Neural cell (in vitro differentiated cells): ENCODE results near the gene PARL. TPM values are rescaled to one million over a fixed set of nuclear protein-coding genes. Genes with fewer than 3 reads are reported as not detected.

Experiments used
- H2AFZ ChIP-seq: fragments of 200-600, 300-800 bp; sonication (generic), shearing (Covaris generic); 2 replicates; pipeline ENCODE4 v1.6.0; 2014; ENCODE audit warnings: low read depth, mild to moderate bottlenecking, antibody characterized with exemption, low read length, moderate library complexity
- H3F3A ChIP-seq: fragments of 200-600 bp; shearing (Covaris generic); 2 replicates; pipeline ENCODE4 v1.6.1; 2016; ENCODE audit warnings: mild to moderate bottlenecking, moderate library complexity, mixed read lengths, antibody characterized with exemption, low read length; ENCODE audit not compliant: insufficient read depth, poor library complexity, severe bottlenecking
- H3K27ac ChIP-seq: fragments of 200-600, 300-800 bp; sonication (generic), shearing (Covaris generic); 2 replicates; pipeline ENCODE4 v1.5.1; 2014; ENCODE audit warnings: mild to moderate bottlenecking, low read length, moderate library complexity
- H3K27me3 ChIP-seq: fragments of 300-800, 200-600 bp; sonication (generic), shearing (Covaris generic); 2 replicates; pipeline ENCODE4 v1.6.0; 2014; ENCODE audit warnings: mild to moderate bottlenecking, low read depth, low read length, moderate library complexity; ENCODE audit not compliant: insufficient read depth
- H3K36me3 ChIP-seq: fragments of 300-800, 200-600 bp; sonication (generic), shearing (Covaris generic); 2 replicates; pipeline ENCODE4 v1.5.1; 2014; ENCODE audit warnings: mild to moderate bottlenecking, antibody characterized with exemption, low read length, moderate library complexity; ENCODE audit not compliant: insufficient read depth
- H3K4me2 ChIP-seq: fragments of 300-800, 200-600 bp; sonication (generic), shearing (Covaris generic); 2 replicates; pipeline ENCODE4 v1.6.0; 2014; ENCODE audit warnings: mild to moderate bottlenecking, low read length
- H3K4me3 ChIP-seq: fragments of 300-800, 200-600 bp; sonication (generic), shearing (Covaris generic); 2 replicates; pipeline ENCODE4 v1.5.1; 2014; ENCODE audit warnings: mild to moderate bottlenecking, low read length, moderate library complexity
- H3K79me2 ChIP-seq: fragments of 200-600 bp; shearing (Covaris generic); replicated peaks from 2 replicates; pipeline ENCODE4 v1.6.0; 2014; ENCODE audit warnings: mild to moderate bottlenecking, low read length, moderate library complexity; ENCODE audit not compliant: insufficient read depth
- H3K9ac ChIP-seq: fragments of 300-800, 200-600 bp; sonication (generic), shearing (Covaris generic); 2 replicates; pipeline ENCODE4 v1.6.1; 2016; ENCODE audit warnings: mild to moderate bottlenecking, low read length, mixed read lengths
- H3K9me2 ChIP-seq: fragments of 200-600 bp; shearing (Covaris generic); 2 replicates; pipeline ENCODE4 v1.6.1; 2016; ENCODE audit warnings: mild to moderate bottlenecking, low read length, mixed read lengths; ENCODE audit not compliant: insufficient read depth
- H3K9me3 ChIP-seq: fragments of 200-600, 300-800 bp; sonication (generic), shearing (Covaris generic); 2 replicates; pipeline ENCODE4 v1.6.1; 2016; ENCODE audit warnings: mild to moderate bottlenecking, mixed run types, low read length, moderate library complexity, mixed read lengths
- H4K20me1 ChIP-seq: fragments of 200-600 bp; shearing (Covaris generic); 2 replicates; pipeline ENCODE4 v1.6.1; 2016; ENCODE audit warnings: mild to moderate bottlenecking, mixed run types; ENCODE audit not compliant: insufficient read depth
- CTCF ChIP-seq: fragments of 450-650 bp; IDR thresholded peaks from 2 replicates; pipeline ENCODE4 v1.5.1; 2014; ENCODE audit warnings: antibody characterized with exemption, mild to moderate bottlenecking, moderate library complexity; ENCODE audit not compliant: poor library complexity, severe bottlenecking
- EP300 ChIP-seq: fragments of 450-650 bp; conservative IDR thresholded peaks from 2 replicates; pipeline ENCODE4 v1.6.1; 2014; ENCODE audit warnings: antibody characterized with exemption, mild to moderate bottlenecking, moderate library complexity; ENCODE audit not compliant: poor library complexity, severe bottlenecking
- EZH2 ChIP-seq: fragments of 200-600, 300-800 bp; shearing (Covaris generic), sonication (generic); IDR thresholded peaks from 2 replicates; pipeline ENCODE4 v1.6.1; 2014; ENCODE audit warnings: antibody characterized with exemption, low read length, borderline replicate concordance, mild to moderate bottlenecking; ENCODE audit not compliant: insufficient read depth, poor library complexity, severe bottlenecking
- MXI1 ChIP-seq: fragments of 450-650 bp; conservative IDR thresholded peaks from 2 replicates; pipeline ENCODE4 v1.6.1; 2014; ENCODE audit warnings: antibody characterized with exemption, mild to moderate bottlenecking; ENCODE audit not compliant: poor library complexity, severe bottlenecking
- POLR2AphosphoS5 ChIP-seq: IDR thresholded peaks from 2 replicates; pipeline ENCODE4 v1.6.1; 2012
- RAD21 ChIP-seq: fragments of 450-650 bp; conservative IDR thresholded peaks from 2 replicates; pipeline ENCODE4 v1.6.1; 2014; ENCODE audit warnings: antibody characterized with exemption, mild to moderate bottlenecking, moderate library complexity
- REST ChIP-seq: IDR thresholded peaks from 2 replicates; pipeline ENCODE4 v1.6.1; 2012; ENCODE audit warnings: borderline replicate concordance
- SMC3 ChIP-seq: fragments of 450-650 bp; conservative IDR thresholded peaks from 2 replicates; pipeline ENCODE4 v1.6.1; 2014; ENCODE audit warnings: antibody characterized with exemption, mild to moderate bottlenecking, moderate library complexity; ENCODE audit not compliant: poor library complexity
- TAF1 ChIP-seq: IDR thresholded peaks from 2 replicates; pipeline ENCODE4 v1.6.1; 2012; ENCODE audit warnings: low read depth
- polyA plus RNA-seq: library from polyadenylated mRNA; depleted of rRNA; stranded (reverse); fragments of >200 nt; gene quantifications from 2 replicates; pipeline ENCODE4 v1.2.3, GENCODE V29; 2014

The PARL gene
- polyA plus RNA-seq, 1 donor from 2014 or later, result 59.2 TPM

GRCh38 chr3:183845608-183846288 is 38.9 kb downstream of the PARL start:
- Histone ChIP-seq H3K9me3 (no peaks in the 10 kb centered on the region), H3K27me3 (no peaks in the 10 kb centered on the region), H3K36me3 (no peaks in the 10 kb centered on the region), H4K20me1 (no peaks in the 10 kb centered on the region), H3K9me2 (no peaks in the 10 kb centered on the region), H3F3A (no peaks in the 10 kb centered on the region), H3K9ac (no peak overlapping the region), H3K4me2 (no peak overlapping the region), H3K27ac (no peak overlapping the region), H3K4me3 (no peak overlapping the region), H2AFZ (no peak overlapping the region), H3K79me2 (peaks cover 6% of the 10 kb centered on the region)
- TF ChIP-seq POLR2AphosphoS5 (no peak), RAD21 (no peak), MXI1 (no peak), REST (no peak), SMC3 (no peak), CTCF (no peak), EP300 (no peak), TAF1 (no peak), EZH2 (no peak)

GRCh38 chr3:183845090-183845489 is 39.6 kb downstream of the PARL start:
- Histone ChIP-seq H3K36me3 (peaks cover 2% of the 10 kb centered on the region), H3K27ac (no peak overlapping the region), H4K20me1 (no peaks in the 10 kb centered on the region), H3K4me3 (no peak overlapping the region), H3K9me3 (no peaks in the 10 kb centered on the region), H3K9me2 (no peaks in the 10 kb centered on the region), H3K9ac (no peak overlapping the region), H3K27me3 (no peaks in the 10 kb centered on the region), H3F3A (no peaks in the 10 kb centered on the region), H3K4me2 (no peak overlapping the region), H3K79me2 (peaks cover 6% of the 10 kb centered on the region), H2AFZ (no peak overlapping the region)
- TF ChIP-seq RAD21 (no peak), EZH2 (no peak), REST (no peak), EP300 (no peak), POLR2AphosphoS5 (no peak)
